Mesendoderm (in vitro differentiated cells): ENCODE measurements around the gene CAPN15.

Experiments used
- DNase-seq: peaks from one replicate; pipeline ENCODE4 v3.0.0; 2013
- H2AK5ac ChIP-seq: 2 replicates; pipeline ENCODE4 v1.6.1; 2013; ENCODE audit warnings: low read length, inconsistent platforms
- H2BK120ac ChIP-seq: 2 replicates; pipeline ENCODE4 v1.6.1; 2013; ENCODE audit warnings: low read depth, mild to moderate bottlenecking, low read length, moderate library complexity, mixed read lengths
- H2BK15ac ChIP-seq: replicated peaks from 2 replicates; pipeline ENCODE4 v1.6.1; 2013; ENCODE audit warnings: low read depth, mild to moderate bottlenecking, moderate library complexity
- H2BK5ac ChIP-seq: 2 replicates; pipeline ENCODE4 v1.6.1; 2013; ENCODE audit warnings: low read length, inconsistent platforms
- H3K18ac ChIP-seq: 2 replicates; pipeline ENCODE4 v1.6.1; 2013; ENCODE audit warnings: mild to moderate bottlenecking, low read length, mixed read lengths
- H3K23ac ChIP-seq: one replicate; pipeline ENCODE4 v1.6.1; 2013; ENCODE audit warnings: low read length
- H3K27ac ChIP-seq: 2 replicates; pipeline ENCODE4 v1.5.1; 2013; ENCODE audit warnings: low read depth, mild to moderate bottlenecking, inconsistent platforms, low read length, moderate library complexity
- H3K27me3 ChIP-seq: 2 replicates; pipeline ENCODE4 v1.6.1; 2013; ENCODE audit warnings: low read length, control low read depth, mild to moderate bottlenecking, inconsistent platforms; ENCODE audit not compliant: insufficient read depth, poor library complexity
- H3K36me3 ChIP-seq: 2 replicates; pipeline ENCODE4 v1.6.1; 2013; ENCODE audit warnings: low read length, inconsistent platforms; ENCODE audit not compliant: control insufficient read depth, insufficient read depth
- H3K4ac ChIP-seq: one replicate; pipeline ENCODE4 v1.6.1; 2013; ENCODE audit warnings: low read depth, mild to moderate bottlenecking, low read length, moderate library complexity
- H3K4me1 ChIP-seq: 2 replicates; pipeline ENCODE4 v1.6.1; 2013; ENCODE audit warnings: low read depth, low read length, inconsistent platforms; ENCODE audit not compliant: control insufficient read depth
- H3K4me2 ChIP-seq: 2 replicates; pipeline ENCODE4 v1.6.1; 2013; ENCODE audit warnings: low read length
- H3K4me3 ChIP-seq: 2 replicates; pipeline ENCODE4 v1.5.1; 2013; ENCODE audit warnings: mild to moderate bottlenecking, low read length
- H3K56ac ChIP-seq: one replicate; pipeline ENCODE4 v1.6.1; 2013; ENCODE audit warnings: low read length
- H3K79me1 ChIP-seq: 2 replicates; pipeline ENCODE4 v1.6.1; 2013; ENCODE audit warnings: low read length, inconsistent platforms
- H3K79me2 ChIP-seq: 2 replicates; pipeline ENCODE4 v1.6.1; 2013; ENCODE audit warnings: mild to moderate bottlenecking, low read length; ENCODE audit not compliant: control insufficient read depth, insufficient read depth
- H3K9ac ChIP-seq: 2 replicates; pipeline ENCODE4 v1.6.1; 2013; ENCODE audit warnings: low read length, inconsistent platforms
- H4K5ac ChIP-seq: one replicate; pipeline ENCODE4 v1.6.1; 2013; ENCODE audit warnings: low read length
- H4K8ac ChIP-seq: one replicate; pipeline ENCODE4 v1.6.1; 2013; ENCODE audit warnings: low read depth, mild to moderate bottlenecking, control low read depth, low read length, moderate library complexity
- WGBS: extraction: QIAGEN DNeasy Blood & Tissue Kit; methylation state at CpG from one replicate; pipeline ENCODE4 v1.1.7; 2013; ENCODE audit warnings: low lambda C conversion rate, missing lambda C conversion rate; ENCODE audit not compliant: insufficient coverage; ENCODE audit errors: extremely low coverage; 5-methylcytosine and 5-hydroxymethylcytosine counted together

CAPN15 gene

GRCh38 chr16:591231-591630 is 63.7 kb downstream of the CAPN15 start:
- no peak overlapping the region for H3K4me3 ChIP-seq
- peaks cover 3% of the 10 kb centered on the region for H3K4me1 ChIP-seq
- no peak overlapping the region for H3K4me2 ChIP-seq
- no peak overlapping the region for H4K8ac ChIP-seq
- H2AK5ac ChIP-seq: no peak overlapping the region
- H2BK15ac ChIP-seq: no peak overlapping the region
- no peak overlapping the region for H2BK5ac ChIP-seq
- WGBS: no CpG with 5 or more reads among the region's 8 CpGs
- H2BK120ac ChIP-seq: no peak overlapping the region
- H3K27me3 ChIP-seq: no peaks in the 10 kb centered on the region
- no peak overlapping the region for H3K9ac ChIP-seq
- no peaks in the 10 kb centered on the region for H3K36me3 ChIP-seq
- DNase-seq: no peak
- no peak overlapping the region for H3K4ac ChIP-seq
- H3K56ac ChIP-seq: no peak overlapping the region
- H3K18ac ChIP-seq: no peak overlapping the region
- H3K23ac ChIP-seq: no peak overlapping the region
- H3K79me2 ChIP-seq: peaks cover 12% of the 10 kb centered on the region
- H3K27ac ChIP-seq: no peak overlapping the region
- no peak overlapping the region for H4K5ac ChIP-seq
- H3K79me1 ChIP-seq: peaks cover 19% of the 10 kb centered on the region

- Histone ChIP-seq H3K27ac (no peak overlapping the region), H2BK120ac (no peak overlapping the region), H3K79me2 (peaks cover 12% of the 10 kb centered on the region), H4K8ac (no peak overlapping the region), H2BK15ac (no peak overlapping the region), H2BK5ac (no peak overlapping the region), H3K9ac (no peak overlapping the region), H2AK5ac (no peak overlapping the region), H3K4me2 (no peak overlapping the region), H3K4me3 (no peak overlapping the region), H3K56ac (no peak overlapping the region), H4K5ac (no peak overlapping the region), H3K4me1 (peaks cover 3% of the 10 kb centered on the region), H3K27me3 (no peaks in the 10 kb centered on the region), H3K79me1 (peaks cover 23% of the 10 kb centered on the region), H3K36me3 (no peaks in the 10 kb centered on the region), H3K4ac (no peak overlapping the region), H3K23ac (no peak overlapping the region), H3K18ac (no peak overlapping the region)
- no CpG with 5 or more reads among the region's 15 CpGs for WGBS
- no peak for DNase-seq
Observed at GRCh38 chr16:591892-592517, 64.5 kb downstream of the CAPN15 start.

- no peak overlapping the region for H3K4ac ChIP-seq
- no peaks in the 10 kb centered on the region for H3K27me3 ChIP-seq
- DNase-seq: no peak
- peak overlapping the region; percentile 24 for H3K23ac ChIP-seq
- H3K18ac ChIP-seq: no peak overlapping the region
- no peak overlapping the region for H3K4me3 ChIP-seq
- WGBS: no CpG with 5 or more reads among the region's 24 CpGs
- no peak overlapping the region for H4K8ac ChIP-seq
- H3K4me1 ChIP-seq: peaks cover 3% of the 10 kb centered on the region
- H2BK120ac ChIP-seq: no peak overlapping the region
- H2BK15ac ChIP-seq: no peak overlapping the region
- H3K4me2 ChIP-seq: no peak overlapping the region
- H3K79me2 ChIP-seq: peaks cover 12% of the 10 kb centered on the region
- no peak overlapping the region for H2AK5ac ChIP-seq
- H3K27ac ChIP-seq: no peak overlapping the region
- no peak overlapping the region for H3K9ac ChIP-seq
- H3K36me3 ChIP-seq: no peaks in the 10 kb centered on the region
- H3K79me1 ChIP-seq: peaks cover 23% of the 10 kb centered on the region
- H4K5ac ChIP-seq: no peak overlapping the region
- no peak overlapping the region for H3K56ac ChIP-seq
- no peak overlapping the region for H2BK5ac ChIP-seq
Observed at GRCh38 chr16:592518-593306, 65.2 kb downstream of the CAPN15 start.

- Histone ChIP-seq H3K23ac (no peak overlapping the region), H3K4me3 (no peak overlapping the region), H3K4me1 (peaks cover 3% of the 10 kb centered on the region), H3K9ac (no peak overlapping the region), H2BK5ac (no peak overlapping the region), H4K8ac (no peak overlapping the region), H3K4me2 (no peak overlapping the region), H3K18ac (no peak overlapping the region), H3K79me2 (peaks cover 8% of the 10 kb centered on the region), H3K27ac (no peak overlapping the region), H3K36me3 (no peaks in the 10 kb centered on the region), H3K4ac (no peak overlapping the region), H2BK120ac (no peak overlapping the region), H4K5ac (no peak overlapping the region), H3K27me3 (no peaks in the 10 kb centered on the region), H2BK15ac (no peak overlapping the region), H2AK5ac (no peak overlapping the region), H3K79me1 (peaks cover 21% of the 10 kb centered on the region), H3K56ac (no peak overlapping the region)
- no CpG with 5 or more reads among the region's 9 CpGs for WGBS
- no peak for DNase-seq
Observed at GRCh38 chr16:593406-593805, 65.9 kb downstream of the CAPN15 start.

GRCh38 chr16:593807-594206 is 66.3 kb downstream of the CAPN15 start:
- no peak overlapping the region for H2BK120ac ChIP-seq
- H2BK5ac ChIP-seq: no peak overlapping the region
- peaks cover 3% of the 10 kb centered on the region for H3K4me1 ChIP-seq
- no peak overlapping the region for H4K8ac ChIP-seq
- no peak overlapping the region for H3K4me2 ChIP-seq
- no peak overlapping the region for H3K18ac ChIP-seq
- no CpG with 5 or more reads among the region's 16 CpGs for WGBS
- peaks cover 21% of the 10 kb centered on the region for H3K79me1 ChIP-seq
- no peaks in the 10 kb centered on the region for H3K27me3 ChIP-seq
- no peak overlapping the region for H3K23ac ChIP-seq
- H2BK15ac ChIP-seq: no peak overlapping the region
- no peak overlapping the region for H3K9ac ChIP-seq
- no peak for DNase-seq
- H3K56ac ChIP-seq: no peak overlapping the region
- H3K4ac ChIP-seq: no peak overlapping the region
- no peak overlapping the region for H3K4me3 ChIP-seq
- no peak overlapping the region for H2AK5ac ChIP-seq
- no peak overlapping the region for H3K27ac ChIP-seq
- no peaks in the 10 kb centered on the region for H3K36me3 ChIP-seq
- H4K5ac ChIP-seq: no peak overlapping the region
- H3K79me2 ChIP-seq: peaks cover 8% of the 10 kb centered on the region
